HG02884 (cell line): ENCODE data around the gene TTC33.

ENCODE experiments used
- ATAC-seq: cut with Tn5 transposase; IDR thresholded peaks from one replicate; pipeline ENCODE4 v1.9.1; 2021; ENCODE audit warnings: mild to moderate bottlenecking, moderate library complexity; ENCODE audit not compliant: unreplicated experiment

The TTC33 gene

DNA sequence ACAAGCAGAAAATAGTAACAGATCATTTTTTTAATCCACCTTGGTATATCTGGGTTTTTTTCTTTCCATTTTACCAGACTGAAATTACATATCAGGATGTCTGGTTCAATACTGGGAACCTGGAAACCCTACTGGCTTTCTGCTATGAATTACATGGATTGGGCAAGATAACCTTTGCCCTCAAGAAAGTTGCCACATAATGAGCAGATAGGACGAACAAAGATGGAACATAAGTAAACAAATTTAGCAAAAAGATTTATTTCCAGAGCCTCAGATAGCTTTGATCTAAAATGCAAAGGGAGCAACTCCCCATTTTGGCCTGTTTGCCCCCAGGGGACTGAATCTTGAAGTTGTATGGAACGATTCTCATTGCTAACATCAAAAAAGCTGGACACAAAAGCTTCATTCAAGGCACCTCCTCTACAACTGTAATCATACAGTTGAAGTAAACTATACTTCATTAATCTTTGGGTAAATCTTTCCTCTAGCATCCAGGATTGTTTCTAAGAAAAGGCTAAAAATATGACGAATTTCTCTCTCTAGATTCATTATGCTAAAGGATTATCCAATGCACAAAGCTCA, 207.7 kb downstream of the TTC33 start:
- ATAC-seq = no peak

DNA sequence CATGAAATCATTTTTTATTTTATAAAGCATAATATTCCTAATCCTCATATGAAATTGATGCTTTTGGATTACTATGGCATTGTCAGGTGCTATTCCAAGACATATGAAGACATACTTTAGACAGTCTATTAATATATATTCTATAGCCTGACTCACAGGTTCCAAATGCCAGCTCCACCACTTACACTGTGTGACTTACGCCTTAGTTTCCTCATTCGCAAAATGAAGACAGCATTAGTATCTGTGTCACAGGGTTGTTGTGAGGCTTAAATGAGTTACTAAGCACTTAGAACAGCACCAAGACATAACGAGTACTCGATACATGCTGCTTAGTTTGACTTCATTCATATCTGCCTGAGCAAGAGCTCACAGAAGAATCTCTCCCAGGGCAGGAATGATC, 208.2 kb downstream of the TTC33 start:
- no peak for ATAC-seq

- no peak for ATAC-seq
Measured at GRCh38 chr5:40540301-40540700, 215.5 kb downstream of the TTC33 start.

- no peak for ATAC-seq
Measured at GRCh38 chr5:40524677-40525076, 231.1 kb downstream of the TTC33 start.

GRCh38 chr5:40521925-40522324, 233.8 kb downstream of the TTC33 start:
- no peak for ATAC-seq

DNA sequence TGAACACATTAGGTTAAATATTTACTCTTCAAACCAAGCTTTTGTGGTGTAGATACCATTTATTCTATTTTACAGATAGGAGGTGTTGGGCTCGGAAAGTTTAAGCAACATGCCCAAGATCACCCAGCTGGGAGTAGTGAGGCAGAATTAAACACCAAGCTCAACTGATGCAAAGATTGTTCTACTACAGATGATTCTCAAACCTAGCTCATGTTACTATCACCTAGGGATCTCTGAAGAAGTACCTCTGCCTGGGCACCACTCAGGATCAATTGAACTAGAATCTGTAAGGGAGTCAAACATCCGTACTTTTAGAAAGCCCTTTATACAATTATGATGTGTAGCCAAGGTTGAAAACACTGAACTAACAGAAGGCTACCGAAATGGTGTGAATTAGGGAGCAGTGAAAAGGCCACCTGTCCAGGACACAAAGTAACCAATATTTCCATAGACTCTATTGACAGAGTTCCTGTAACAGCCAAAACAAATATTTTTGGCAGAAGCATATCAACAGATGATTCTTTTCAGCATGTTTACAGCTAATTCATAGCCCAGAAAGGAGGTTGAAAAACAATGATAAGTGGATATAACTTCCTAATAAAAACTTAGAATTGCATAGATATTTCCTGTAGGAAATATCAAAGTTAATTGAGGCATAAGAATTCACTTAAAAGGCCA, 234.5 kb downstream of the TTC33 start:
- no peak for ATAC-seq

DNA sequence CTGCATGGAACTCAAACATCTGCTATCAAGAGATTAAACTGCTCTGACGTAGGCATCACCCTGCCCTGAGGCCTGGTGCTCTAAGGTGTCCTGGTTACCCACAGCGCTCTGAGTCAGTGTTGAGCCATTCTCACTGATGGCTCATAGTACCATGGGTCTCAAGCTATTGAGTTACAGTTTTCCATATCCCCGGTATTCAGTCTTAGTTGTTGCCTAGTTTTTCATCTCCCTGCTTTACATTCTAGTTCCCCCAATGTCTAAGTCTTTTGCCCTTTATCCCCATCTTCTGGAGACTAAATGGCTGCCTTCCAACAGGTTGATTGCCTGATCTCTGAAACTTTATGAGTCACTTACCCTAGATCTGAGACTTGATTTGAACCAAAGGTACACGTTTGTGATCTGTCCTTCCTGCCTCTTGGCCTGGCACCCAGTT, 237.3 kb downstream of the TTC33 start:
- no peak for ATAC-seq

GRCh38 chr5:40515476-40515875, 240.3 kb downstream of the TTC33 start:
- no peak for ATAC-seq

DNA sequence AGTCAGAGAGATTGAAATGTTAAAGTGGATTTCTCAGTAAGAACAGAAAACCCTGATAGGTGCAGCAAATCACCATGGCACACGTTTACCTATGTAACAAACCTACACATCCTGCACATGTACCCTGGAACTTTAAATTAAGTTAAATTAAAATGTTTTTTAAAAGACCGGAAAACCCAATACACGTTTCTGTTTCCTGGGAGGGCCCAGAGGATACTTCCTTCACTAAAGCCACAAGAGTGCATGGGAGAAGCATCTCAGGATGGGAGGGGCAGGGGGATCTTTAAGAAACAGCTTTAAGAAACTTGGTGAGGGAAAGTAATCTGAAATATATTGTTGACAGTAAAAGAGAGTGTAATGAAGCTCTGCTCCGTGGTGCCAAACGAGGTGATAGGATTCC, 240.8 kb downstream of the TTC33 start:
- no peak for ATAC-seq

GRCh38 chr5:40511801-40512200, 244.0 kb downstream of the TTC33 start:
- no peak for ATAC-seq

DNA sequence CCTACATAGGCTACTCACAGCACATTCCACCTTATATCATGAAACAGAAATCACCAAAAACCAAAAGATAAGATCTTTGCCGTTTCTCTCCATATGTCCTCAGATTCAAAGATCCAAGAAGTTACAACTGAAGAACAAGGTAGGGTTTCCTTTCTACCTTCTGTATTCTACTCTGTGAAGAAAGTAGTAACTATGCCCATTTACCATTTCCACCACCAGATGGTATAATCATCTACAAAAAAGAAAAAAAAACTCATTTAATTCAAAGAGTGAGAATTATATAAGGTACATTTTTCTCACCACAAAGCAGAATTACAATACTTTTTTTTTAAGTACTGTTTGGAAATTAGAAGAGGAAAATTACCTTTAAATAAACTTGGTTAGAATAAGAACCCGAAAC, 248.7 kb downstream of the TTC33 start:
- no peak for ATAC-seq

DNA sequence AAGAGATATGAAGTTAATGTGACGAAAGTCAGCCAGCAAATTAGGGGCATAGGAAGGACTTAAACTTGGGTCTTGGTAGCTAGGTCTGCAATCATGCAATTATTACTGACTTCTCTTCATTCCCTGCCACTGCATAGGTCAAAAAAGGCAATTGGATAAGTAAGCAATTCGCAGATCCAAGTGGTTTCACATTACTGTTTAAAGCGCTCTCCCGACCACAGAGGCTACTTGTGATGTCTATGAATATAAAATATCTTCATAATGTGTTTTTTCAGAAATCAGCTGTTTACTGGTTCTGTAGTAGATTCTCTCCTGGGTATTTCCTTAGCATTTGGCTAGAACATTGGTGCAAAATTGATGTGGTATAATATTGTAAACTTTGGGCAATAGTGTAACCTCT, 250.7 kb downstream of the TTC33 start:
- ATAC-seq = no peak

- no peak for ATAC-seq
Measured at GRCh38 chr5:40503439-40503838, 252.3 kb downstream of the TTC33 start.

- peak; percentile 75 for ATAC-seq
Measured at GRCh38 chr5:40502736-40503135, 253.0 kb downstream of the TTC33 start.

- no peak for ATAC-seq
Measured at GRCh38 chr5:40501711-40502444, 253.9 kb downstream of the TTC33 start.

GRCh38 chr5:40499518-40500273, 256.1 kb downstream of the TTC33 start:
- ATAC-seq = no peak

DNA sequence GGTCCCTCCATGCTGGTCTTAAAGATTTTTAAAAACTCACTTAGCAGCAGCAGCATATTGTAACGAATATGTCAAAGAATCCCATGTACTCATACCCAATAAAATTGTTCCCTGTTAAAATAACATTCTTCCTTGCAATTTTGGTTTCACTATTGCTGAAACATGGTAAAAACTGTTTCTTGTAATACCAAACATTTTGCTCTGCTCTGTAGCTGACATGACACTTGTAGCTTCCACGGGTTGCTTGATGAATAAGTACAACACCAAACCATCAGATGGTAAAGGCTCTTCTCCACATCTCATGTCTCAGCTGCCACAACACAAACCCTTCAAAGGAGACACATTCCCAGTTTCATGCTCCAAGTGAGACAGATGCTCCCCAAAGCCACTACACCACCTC, 256.8 kb downstream of the TTC33 start:
- ATAC-seq = no peak

GRCh38 chr5:40497573-40497972, 258.2 kb downstream of the TTC33 start:
- ATAC-seq = no peak

DNA sequence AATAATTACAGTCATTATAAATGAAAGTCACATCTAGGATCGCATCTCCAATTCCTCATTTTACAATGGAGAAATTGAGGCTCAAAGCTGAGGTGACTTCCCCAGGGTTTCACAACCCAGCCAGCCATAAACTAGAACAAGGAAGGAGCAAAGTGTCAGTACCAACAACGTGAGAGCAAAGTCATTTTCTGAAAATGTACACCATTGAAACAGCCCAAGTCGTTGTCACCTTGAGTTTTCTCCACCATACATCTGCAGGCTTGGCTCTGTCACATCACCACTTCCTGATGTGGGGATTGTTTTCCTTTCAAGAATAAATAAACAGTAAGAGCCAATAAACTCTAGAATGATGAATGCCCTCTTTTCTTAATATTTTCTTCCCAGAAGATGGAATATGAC, 260.5 kb downstream of the TTC33 start:
- ATAC-seq = no peak

DNA sequence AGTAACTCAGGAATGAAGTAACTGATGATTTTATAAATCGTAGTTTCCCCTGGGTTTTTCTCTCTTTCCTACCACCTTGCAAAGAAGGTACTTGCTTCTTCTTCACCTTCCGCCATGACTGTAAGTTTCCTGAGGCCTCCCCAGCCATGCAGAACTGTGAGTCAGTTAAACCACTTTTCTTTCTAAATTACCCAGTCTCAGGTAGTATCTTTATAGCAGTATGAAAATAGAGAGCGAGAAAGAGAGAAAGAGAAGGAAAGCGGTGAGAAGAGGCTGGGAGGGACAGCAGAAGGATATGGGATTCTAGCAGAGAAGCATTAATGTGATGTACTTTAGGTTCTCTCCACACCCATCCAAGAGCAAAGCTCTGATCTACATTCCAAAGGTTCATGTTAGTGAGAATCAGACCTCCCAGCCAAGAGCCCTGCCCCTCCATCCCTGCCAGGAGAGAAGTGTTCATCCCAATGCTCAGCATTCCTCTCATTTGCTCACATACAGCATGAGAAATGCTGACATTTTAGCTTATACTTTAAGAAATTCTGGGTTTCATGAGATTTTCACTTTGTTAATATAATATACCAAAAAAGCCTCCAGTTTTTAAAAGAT, 261.0 kb downstream of the TTC33 start:
- ATAC-seq = no peak

GRCh38 chr5:40492056-40492455, 263.7 kb downstream of the TTC33 start:
- no peak for ATAC-seq
